HCT116 (cell line): ENCODE data around the gene SERPINF2. TPM values are rescaled to one million over a fixed set of nuclear protein-coding genes. Genes with fewer than 3 reads are reported as not detected.

Experiments used
- ATAC-seq: fragments of 200-7000 bp; cut with Tn5 transposase; 2 replicates; pipeline ENCODE4 v1.9.1; 2020; ENCODE audit warnings: mild to moderate bottlenecking, moderate library complexity
- BruUV-seq: library from RNA; stranded (reverse); fragments of 400-500 nt; replicated peaks from 2 replicates; lab custom pipeline; 2021; lab: Mats Ljungman, UMichigan
- CTCF ChIA-PET: fragments of 300-600 bp; sonication (Branson Sonifier 250); formaldehyde crosslinking; loops from one replicate; lab custom pipeline; 2021; ENCODE audit warnings: antibody characterized with exemption; lab: Charles Lee
- POLR2A ChIA-PET: fragments of 300-600, 350-600 bp; sonication (Branson Sonifier 250); formaldehyde crosslinking; loops from one replicate; lab custom pipeline; 2021; ENCODE audit warnings: antibody characterized with exemption; lab: Charles Lee
- RAD21 ChIA-PET, 2 experiments: fragments of 300-600 bp; sonication (Branson Sonifier 250); formaldehyde crosslinking; loops; one replicate each; lab custom pipeline; 2023; ENCODE audit warnings: low total read pairs in 2 of 2; ENCODE audit not compliant: uncharacterized antibody in 2 of 2, unreplicated experiment in 2 of 2, low non-redundant PET in 1 of 2; lab: Charles Lee
- DNase-seq: peaks from one replicate; pipeline ENCODE4 v3.0.0-alpha.2; 2010; ENCODE audit warnings: low read depth, low spot score
- H2AFZ ChIP-seq: fragments of 200-600 bp; shearing (Covaris generic), sonication (generic); 2 replicates; pipeline ENCODE4 v1.6.1; 2017; ENCODE audit warnings: low read depth, mixed run types, mixed read lengths, antibody characterized with exemption, low read length; ENCODE audit not compliant: poor library complexity, severe bottlenecking
- H3K27ac ChIP-seq: 2 replicates; pipeline ENCODE4 v1.5.1; 2012; ENCODE audit warnings: low read depth, low read length
- H3K27me3 ChIP-seq: fragments of 200-600 bp; sonication (generic); 2 replicates; pipeline ENCODE4 v1.6.1; 2016; ENCODE audit warnings: mixed run types, low read length, mixed read lengths; ENCODE audit not compliant: insufficient read depth
- H3K36me3 ChIP-seq, 2 experiments: fragments of 200-500 bp in 1 of 2; fragments of 200-600 bp in 1 of 2; sonication (Bioruptor generic) in 1 of 2; sonication (generic) in 1 of 2; 2 replicates each; pipeline versions ENCODE4 v1.5.1 to v1.6.1; 2014 to 2016; ENCODE audit warnings: low read length in 2 of 2, inconsistent platforms in 1 of 2, mixed read lengths in 1 of 2, mixed run types in 1 of 2; ENCODE audit not compliant: insufficient read depth in 2 of 2, control insufficient read depth in 1 of 2
- H3K4me1 ChIP-seq, 2 experiments: fragments of 200-600 bp in 1 of 2; sonication (generic) in 1 of 2; 2 replicates each; pipeline versions ENCODE4 v1.5.1 to v1.6.1; 2012 to 2017; ENCODE audit warnings: low read length in 2 of 2, inconsistent platforms in 1 of 2, mild to moderate bottlenecking in 1 of 2, mixed read lengths in 1 of 2, mixed run types in 1 of 2, moderate library complexity in 1 of 2; ENCODE audit not compliant: insufficient read depth in 2 of 2, control insufficient read depth in 1 of 2
- H3K4me2 ChIP-seq: fragments of 200-600 bp; sonication (generic); 2 replicates; pipeline ENCODE4 v1.6.1; 2017; ENCODE audit warnings: mixed run types, low read length, mixed read lengths
- H3K4me3 ChIP-seq, 2 experiments: fragments of 200-600 bp in 1 of 2; sonication (generic) in 1 of 2; replicated peaks in 1 of 2; 2 replicates each; pipeline ENCODE4 v1.5.1; 2011 to 2016; ENCODE audit warnings: low read length in 2 of 2, control low read depth in 1 of 2, low read depth in 1 of 2, mild to moderate bottlenecking in 1 of 2, mixed read lengths in 1 of 2, mixed run types in 1 of 2
- H3K79me2 ChIP-seq: fragments of 200-600 bp; sonication (generic); 2 replicates; pipeline ENCODE4 v1.6.1; 2017; ENCODE audit warnings: mild to moderate bottlenecking, mixed run types, low read length, moderate library complexity, mixed read lengths; ENCODE audit not compliant: insufficient read depth
- H3K9ac ChIP-seq: fragments of 200-600 bp; sonication (generic); 2 replicates; pipeline ENCODE4 v1.6.1; 2016; ENCODE audit warnings: low read length, mixed read lengths
- H3K9me2 ChIP-seq: fragments of 200-600 bp; sonication (generic), shearing (Covaris generic); 2 replicates; pipeline ENCODE4 v1.6.1; 2017; ENCODE audit warnings: mixed run types, mild to moderate bottlenecking, moderate library complexity; ENCODE audit not compliant: insufficient read depth
- H3K9me3 ChIP-seq, 2 experiments: fragments of 200-500 bp in 1 of 2; fragments of 200-600 bp in 1 of 2; sonication (Bioruptor generic) in 1 of 2; sonication (generic) in 1 of 2; 2 replicates each; pipeline ENCODE4 v1.6.1; 2014 to 2017; ENCODE audit warnings: low read length in 2 of 2, mixed read lengths in 2 of 2, inconsistent platforms in 1 of 2, low read depth in 1 of 2, mild to moderate bottlenecking in 1 of 2, mixed run types in 1 of 2, moderate library complexity in 1 of 2; ENCODE audit not compliant: control insufficient read depth in 1 of 2, insufficient read depth in 1 of 2
- H4K20me1 ChIP-seq: fragments of 200-600 bp; sonication (generic), shearing (Covaris generic); 2 replicates; pipeline ENCODE4 v1.6.1; 2017; ENCODE audit warnings: mixed run types, mild to moderate bottlenecking, moderate library complexity; ENCODE audit not compliant: insufficient read depth
- CTCF ChIP-seq, 3 experiments: fragments of 200-600 bp in 1 of 3; sonication (generic) in 1 of 3; IDR thresholded peaks in 2 of 3; conservative IDR thresholded peaks in 1 of 3; 2 replicates each; pipeline ENCODE4 v1.5.1; 2012 to 2017; ENCODE audit warnings: low read depth in 2 of 3, low read length in 2 of 3, antibody characterized with exemption in 1 of 3, borderline replicate concordance in 1 of 3, control low read depth in 1 of 3, mild to moderate bottlenecking in 1 of 3, mixed read lengths in 1 of 3, mixed run types in 1 of 3, moderate library complexity in 1 of 3; ENCODE audit not compliant: insufficient read depth in 1 of 3
- EZH2 ChIP-seq: fragments of 200-600 bp; sonication (generic); IDR thresholded peaks from 2 replicates; pipeline ENCODE4 v1.6.1; 2017; ENCODE audit warnings: antibody characterized with exemption, mixed run types
- EZH2phosphoT487 ChIP-seq: fragments of 200-600 bp; IDR thresholded peaks from 2 replicates; pipeline ENCODE4 v1.6.1; 2018; ENCODE audit warnings: antibody characterized with exemption, borderline replicate concordance
- MAX ChIP-seq: IDR thresholded peaks from 2 replicates; pipeline ENCODE4 v1.6.1; 2012
- RAD21 ChIP-seq: IDR thresholded peaks from 2 replicates; pipeline ENCODE4 v1.6.1; 2012; ENCODE audit warnings: low read depth, mild to moderate bottlenecking
- YY1 ChIP-seq: IDR thresholded peaks from 2 replicates; pipeline ENCODE4 v1.6.1; 2011; ENCODE audit warnings: low read length, low read depth, moderate library complexity, mild to moderate bottlenecking; ENCODE audit not compliant: insufficient replicate concordance; ENCODE audit errors: extremely low read depth
- ZNF274 ChIP-seq: fragments of 200-500 bp; sonication (Bioruptor generic); IDR thresholded peaks from 2 replicates; pipeline ENCODE4 v1.6.1; 2014; ENCODE audit warnings: mild to moderate bottlenecking, low read depth, low read length, inconsistent platforms
- intact Hi-C: fragments of 100-400 bp; cut with micrococcal nuclease; formaldehyde crosslinking; loops from 2 replicates; pipeline ENCODE4 v1.10.0; 2022
- total RNA-seq: library from RNA; stranded (reverse); gene quantifications from one replicate; pipeline ENCODE4 v1.2.1, GENCODE V29; 2021; ENCODE audit not compliant: unreplicated experiment

Gene SERPINF2
- total RNA-seq, 1 experiment from 2014 or later = 2.5 TPM

DNA sequence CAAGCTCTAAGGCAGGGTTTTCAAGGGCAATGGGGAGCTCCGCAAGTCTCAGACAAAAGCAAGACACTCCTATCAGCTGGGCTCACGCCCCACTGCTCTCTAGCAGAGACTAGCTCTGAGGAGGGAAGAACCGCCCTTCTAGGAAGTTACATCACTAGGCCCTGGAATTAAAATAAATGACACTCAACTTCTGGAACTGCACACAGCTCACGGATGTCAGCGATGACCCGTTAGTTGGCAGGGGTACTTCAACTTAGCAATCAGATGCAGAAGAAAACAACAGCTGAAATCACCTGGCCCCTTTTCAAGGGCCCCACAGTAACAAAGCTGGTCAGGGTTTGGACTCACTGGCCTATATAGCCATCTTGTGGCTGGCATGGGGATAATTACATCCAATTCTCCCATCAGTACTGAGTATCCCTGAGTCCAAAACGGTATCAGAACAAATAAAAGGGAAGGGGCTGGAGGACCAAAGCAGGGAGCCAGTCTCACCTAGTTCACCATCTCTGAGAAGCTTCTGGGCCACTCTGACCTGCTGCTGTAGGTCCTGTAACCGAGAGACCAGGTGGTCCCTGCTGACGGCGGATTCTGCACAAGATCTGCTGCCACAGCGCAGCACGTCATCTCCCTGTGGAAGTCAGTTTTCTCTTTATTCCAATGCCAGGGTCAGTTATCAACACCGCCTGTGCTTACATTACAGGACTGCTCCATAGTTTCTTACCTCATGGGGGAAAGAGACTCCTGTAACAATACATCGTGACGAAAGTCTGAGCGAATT lies 41.4 kb downstream of the SERPINF2 start:
- Histone ChIP-seq H3K79me2 (peaks cover 5% of the 10 kb centered on the region), H3K9me2 (no peaks in the 10 kb centered on the region), H3K27ac (0 out of 2 replicates have a peak overlapping the region, but pooled peaks have one; percentile 4), H3K4me1 (peaks cover 10 to 27% of the 10 kb centered on the region in 2 experiments), H3K9ac (no peak overlapping the region), H4K20me1 (no peaks in the 10 kb centered on the region), H2AFZ (no peak overlapping the region), H3K36me3 (peaks cover 12 to 39% of the 10 kb centered on the region in 2 experiments; a peak in 3 of 4 replicates), H3K4me2 (no peak overlapping the region), H3K9me3 (no peaks in the 10 kb centered on the region), H3K27me3 (no peaks in the 10 kb centered on the region), H3K4me3 (no peak overlapping the region)
- POLR2A ChIA-PET = interaction anchor here (0.7 to 1.8 kb wide), 3 partner anchors 32 to 70 kb away, joined by 3 to 5 read pairs (median 3); no protein-coding TSS in a partner anchor
- intact Hi-C loops = loop anchor here (1.0 kb wide), 2 partner anchors 64 to 115 kb away; no protein-coding TSS in a partner anchor
- ATAC-seq = peak; percentile 69
- RAD21 ChIA-PET = interaction anchor here (0.7 to 1.6 kb wide), 5 partner anchors 63 to 70 kb away, joined by 3 to 9 read pairs (median 3); no protein-coding TSS in a partner anchor
- BruUV-seq = no TSS peak
- DNase-seq = peak; percentile 6
- TF ChIP-seq CTCF (IDR thresholded peaks at IDR 0.05 in 2 of 3, conservative IDR thresholded peaks at IDR 0.05 in 1 of 3; ENCODE audit: borderline replicate concordance in 1 of 3, insufficient read depth in 1 of 3, low read depth in 2 of 3, low read length in 2 of 3) = peak; percentile 54 to 62 (median 56); a peak in 4 of 6 replicates
- TF ChIP-seq RAD21 = peak; percentile 72
- no peak for TF ChIP-seq ZNF274
- TF ChIP-seq EZH2 = no peak
- no peak for TF ChIP-seq EZH2phosphoT487
- no peak for TF ChIP-seq YY1
- no peak for TF ChIP-seq MAX
- CTCF ChIA-PET = interaction anchor here (0.8 to 1.8 kb wide), 8 partner anchors 10 to 210 kb away, joined by 3 to 39 read pairs (median 8); no protein-coding TSS in a partner anchor
